ENCODE results near the gene ASPDH.

ASPDH gene

DNA sequence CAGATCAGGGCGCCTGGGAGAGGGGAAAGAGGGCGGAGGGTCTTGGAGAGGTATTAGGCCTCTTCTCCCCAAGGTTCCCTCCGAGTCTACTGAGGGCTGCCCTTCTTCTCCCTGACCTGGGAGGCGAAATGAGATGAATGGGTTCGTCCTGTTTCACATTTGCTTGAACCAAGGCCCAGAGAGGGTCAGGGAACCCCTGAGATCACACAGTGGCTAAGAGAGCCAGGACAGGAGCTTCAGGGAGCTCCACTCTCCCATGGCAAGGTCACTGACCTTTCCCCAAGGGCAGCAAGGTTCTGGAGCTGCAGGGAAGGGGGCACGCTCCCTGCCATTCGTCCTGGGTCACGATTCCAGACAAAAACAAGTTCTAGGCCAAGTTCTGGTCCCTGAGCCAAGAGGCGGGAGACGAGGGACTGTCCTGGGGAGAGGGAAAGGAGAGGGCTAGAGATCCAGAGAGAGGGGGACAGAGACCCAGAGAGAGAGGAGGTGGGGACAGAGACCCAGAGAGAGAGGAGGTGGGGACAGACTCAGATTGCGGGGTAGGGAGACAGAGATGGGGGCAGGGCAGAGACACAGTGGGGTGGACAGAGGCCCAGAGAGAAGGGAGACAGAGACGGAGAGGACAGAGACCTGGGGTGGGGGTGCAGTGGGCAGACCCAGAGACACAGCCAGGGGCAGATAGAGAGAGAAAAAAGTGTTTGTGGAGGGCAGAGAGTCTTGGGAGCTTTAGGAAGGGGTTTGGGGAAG, 541 bp downstream of the ASPDH start:
- DNase-seq: no peak

DNA sequence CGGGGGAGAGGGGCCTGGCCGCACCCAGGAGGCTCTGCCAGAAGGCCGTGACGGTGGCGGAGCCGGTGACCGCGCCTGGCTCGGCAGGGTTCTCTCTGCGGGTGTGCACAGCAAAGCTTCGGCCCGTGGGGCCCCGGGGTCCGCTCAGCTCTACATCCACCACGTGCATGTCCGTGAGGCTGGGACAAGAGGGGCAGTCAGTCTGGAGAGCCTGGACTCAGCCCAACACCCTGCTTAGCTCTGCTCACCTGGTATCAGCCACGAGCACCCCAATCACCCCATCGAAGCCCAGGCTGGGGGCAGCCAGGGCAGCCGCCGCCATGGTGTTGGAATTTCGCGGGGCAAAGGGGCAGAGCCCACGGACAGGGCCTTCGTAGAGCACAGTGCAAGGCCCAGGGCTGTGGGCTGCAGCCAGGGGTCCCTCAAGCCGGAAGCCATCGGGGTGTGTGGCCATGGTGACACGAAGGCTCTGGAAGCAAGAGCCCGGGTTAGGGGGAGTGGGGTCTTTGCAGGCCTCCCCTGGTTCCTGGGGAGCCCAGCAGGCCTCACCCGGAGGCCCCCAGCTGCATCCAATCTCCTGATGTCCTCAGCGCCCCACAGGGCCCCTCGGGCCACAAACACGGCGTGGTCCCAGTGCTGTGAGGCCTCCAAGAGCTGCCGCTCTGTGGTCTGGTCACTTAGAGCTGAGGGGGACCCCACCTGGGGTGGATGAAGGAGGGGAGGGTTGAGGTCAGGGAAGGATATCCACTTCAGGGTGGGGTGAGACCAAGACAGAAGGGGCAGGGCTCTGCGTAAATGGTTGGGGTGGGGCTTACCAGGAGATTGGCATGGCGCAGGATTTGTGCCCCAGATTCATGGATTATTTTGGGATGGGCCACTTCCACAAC, 1.4 kb downstream of the ASPDH start:
- DNase-seq: no peak

DNA sequence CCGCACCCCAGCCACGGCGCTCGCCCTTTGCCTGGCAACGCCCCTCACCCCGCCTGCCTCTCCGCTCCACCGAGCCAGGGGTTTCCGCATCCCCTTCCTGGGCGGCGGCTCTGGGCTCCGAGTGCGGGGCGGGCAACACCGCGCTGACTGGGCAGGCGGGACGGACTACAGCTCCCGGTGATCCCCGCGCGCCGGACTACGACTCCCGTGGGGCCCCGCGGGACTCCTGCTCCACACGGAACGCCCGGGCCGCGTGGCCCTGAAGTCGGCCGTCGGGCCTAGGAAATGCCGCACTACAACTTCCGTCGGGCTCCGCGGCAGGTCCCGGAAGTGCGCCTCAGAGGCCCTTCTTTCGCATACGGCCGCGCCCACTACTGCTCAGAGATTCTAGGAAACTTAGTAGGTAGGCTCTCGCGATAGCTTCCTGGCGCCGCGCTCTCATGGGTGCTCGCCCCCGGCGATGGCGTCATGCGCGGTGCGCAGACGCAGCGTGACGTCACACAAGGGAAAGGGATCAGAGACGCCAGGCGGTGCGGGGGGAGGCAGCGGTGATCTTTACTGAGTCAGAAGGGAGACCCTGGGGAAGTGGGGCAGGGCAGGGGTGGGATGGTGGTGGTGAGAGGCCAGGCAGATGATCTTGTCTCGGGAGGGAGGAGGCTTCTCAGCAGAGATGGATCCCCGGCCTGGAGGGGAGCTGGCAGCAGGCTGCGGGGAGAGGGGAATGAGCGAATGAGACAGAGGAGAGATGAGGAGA, 2.5 kb downstream of the ASPDH start, which contains the start of gene JOSD2:
Gene JOSD2, minus strand, starts transcription at position 123 of the 754 bp plus-strand sequence. CDS start 760 bp downstream, outside the sequence.
- peak; percentile 97 for DNase-seq

GRCh38 chr19:50510700-50511068, 3.0 kb downstream of the ASPDH start:
- DNase-seq: no peak

DNA sequence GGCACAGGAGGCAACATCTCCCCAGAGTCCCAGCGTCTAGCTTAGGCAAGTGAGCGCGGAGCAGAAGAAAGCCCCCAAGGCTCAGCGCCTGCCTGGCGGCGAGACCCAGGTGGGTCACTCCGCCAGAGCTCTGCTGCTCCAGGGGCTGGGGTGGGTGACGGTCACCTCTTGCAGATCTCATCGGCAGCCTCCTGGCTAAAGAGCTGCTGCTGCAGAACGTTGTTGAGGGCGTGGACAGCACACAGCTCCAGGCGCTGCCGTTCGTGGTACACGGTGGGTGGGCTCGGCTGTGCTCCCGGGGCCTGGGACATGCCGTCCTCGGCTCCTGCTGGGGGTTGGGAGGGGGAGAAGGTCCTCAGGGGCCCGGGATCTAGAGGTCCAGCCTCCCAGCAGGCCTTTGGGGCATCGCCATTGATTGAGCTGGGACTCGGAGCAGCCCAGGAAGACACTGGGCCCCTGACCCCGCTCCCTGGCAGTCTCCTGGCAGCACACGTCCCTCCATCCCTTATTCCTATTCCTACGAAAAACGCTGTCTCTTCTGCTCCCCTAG, 3.5 kb downstream of the ASPDH start:
- DNase-seq: no peak

- DNase-seq: no peak
Measured at GRCh38 chr19:50509366-50509765, 4.3 kb downstream of the ASPDH start.

- DNase-seq: no peak
Measured at GRCh38 chr19:50508843-50509190, 4.9 kb downstream of the ASPDH start.

- DNase-seq: no peak
Measured at GRCh38 chr19:50507376-50507775, 6.3 kb downstream of the ASPDH start.

GRCh38 chr19:50506700-50507099, 7.0 kb downstream of the ASPDH start:
- no peak for DNase-seq

GRCh38 chr19:50505856-50506611, 7.7 kb downstream of the ASPDH start:
- DNase-seq: no peak

- DNase-seq: no peak
Measured at GRCh38 chr19:50501568-50502475, 11.9 kb downstream of the ASPDH start.

DNA sequence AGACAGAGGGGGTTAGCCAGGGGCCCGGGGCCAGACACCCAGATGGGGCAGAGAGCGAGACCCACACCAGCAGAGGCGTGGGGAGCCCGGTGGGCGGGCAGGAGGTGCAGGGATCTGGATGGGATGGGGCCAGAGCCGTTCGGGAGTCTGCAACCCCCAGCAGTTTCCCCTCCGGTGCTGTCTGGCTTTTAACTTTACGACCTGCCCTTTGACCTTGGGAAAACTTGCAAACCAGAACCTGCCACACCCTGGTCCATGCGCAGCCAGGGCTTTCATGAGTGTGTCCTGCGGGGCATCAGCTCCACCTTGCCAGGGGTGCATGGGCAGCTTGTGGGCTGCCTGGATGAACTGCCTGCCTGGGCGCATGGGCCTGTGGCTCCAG, 12.5 kb downstream of the ASPDH start:
- no peak for DNase-seq

- no peak for DNase-seq
Measured at GRCh38 chr19:50500753-50501151, 13.0 kb downstream of the ASPDH start.

GRCh38 chr19:50500060-50500752, 13.5 kb downstream of the ASPDH start:
- no peak for DNase-seq

DNA sequence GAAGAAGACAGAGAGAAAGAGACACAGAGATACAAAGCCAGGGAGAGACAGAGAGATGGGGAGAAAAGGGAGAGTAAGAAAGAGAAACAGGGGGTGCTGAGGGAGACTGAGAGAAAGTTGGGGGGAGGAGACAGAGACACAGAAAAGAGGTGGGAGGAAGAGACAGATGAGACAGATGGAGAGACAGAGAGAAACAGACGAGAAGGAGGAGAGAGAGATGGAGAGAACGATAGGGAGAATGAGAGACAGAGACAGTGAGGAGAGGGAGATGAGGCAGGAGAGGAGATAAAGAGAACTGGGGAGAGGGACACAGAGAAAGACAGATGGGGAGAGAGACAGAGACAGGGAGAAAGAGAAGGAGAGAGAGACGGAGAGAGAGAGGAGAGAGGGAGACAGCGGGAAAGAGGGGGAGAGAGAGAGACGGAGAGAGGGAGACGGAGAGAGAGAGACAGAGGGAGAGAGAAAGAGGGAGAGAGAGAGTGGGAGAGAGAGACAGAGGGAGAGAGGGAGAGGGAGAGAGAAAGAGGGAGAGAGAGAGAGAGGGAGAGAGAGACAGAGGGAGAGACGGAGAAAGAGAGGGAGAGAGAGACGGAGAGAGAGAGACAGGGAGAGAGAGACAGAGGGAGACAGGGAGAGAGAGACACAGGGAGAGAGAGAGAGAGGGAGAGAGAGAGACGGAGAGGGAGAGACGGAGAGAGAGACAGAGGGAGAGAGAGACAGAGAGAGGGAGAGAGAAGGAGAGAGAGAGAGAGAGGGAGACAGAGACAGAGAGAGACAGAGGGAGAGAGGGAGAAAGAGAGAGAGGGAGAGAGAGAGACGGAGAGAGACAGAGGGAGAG, 15.3 kb downstream of the ASPDH start:
- no peak for DNase-seq

DNA sequence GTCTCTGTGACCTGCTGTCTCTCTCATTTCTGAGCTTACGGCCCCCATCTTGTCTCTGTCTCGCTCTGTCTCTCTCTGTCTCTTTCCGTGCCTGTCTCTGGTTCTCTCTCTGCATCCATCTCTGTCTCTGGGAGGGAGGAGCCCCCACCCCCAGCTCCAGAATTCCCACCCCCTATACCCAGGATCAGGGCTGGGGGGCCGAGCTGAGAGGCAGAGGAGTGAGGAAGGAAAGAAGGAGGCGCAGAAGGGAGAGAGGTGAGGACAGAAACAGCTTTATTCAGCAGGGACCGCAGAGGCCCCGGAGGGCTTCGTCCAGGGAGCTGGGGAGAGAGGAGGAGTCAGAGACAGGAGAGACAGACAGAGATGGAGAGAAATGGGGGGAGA, 16.7 kb downstream of the ASPDH start:
- DNase-seq: no peak

DNA sequence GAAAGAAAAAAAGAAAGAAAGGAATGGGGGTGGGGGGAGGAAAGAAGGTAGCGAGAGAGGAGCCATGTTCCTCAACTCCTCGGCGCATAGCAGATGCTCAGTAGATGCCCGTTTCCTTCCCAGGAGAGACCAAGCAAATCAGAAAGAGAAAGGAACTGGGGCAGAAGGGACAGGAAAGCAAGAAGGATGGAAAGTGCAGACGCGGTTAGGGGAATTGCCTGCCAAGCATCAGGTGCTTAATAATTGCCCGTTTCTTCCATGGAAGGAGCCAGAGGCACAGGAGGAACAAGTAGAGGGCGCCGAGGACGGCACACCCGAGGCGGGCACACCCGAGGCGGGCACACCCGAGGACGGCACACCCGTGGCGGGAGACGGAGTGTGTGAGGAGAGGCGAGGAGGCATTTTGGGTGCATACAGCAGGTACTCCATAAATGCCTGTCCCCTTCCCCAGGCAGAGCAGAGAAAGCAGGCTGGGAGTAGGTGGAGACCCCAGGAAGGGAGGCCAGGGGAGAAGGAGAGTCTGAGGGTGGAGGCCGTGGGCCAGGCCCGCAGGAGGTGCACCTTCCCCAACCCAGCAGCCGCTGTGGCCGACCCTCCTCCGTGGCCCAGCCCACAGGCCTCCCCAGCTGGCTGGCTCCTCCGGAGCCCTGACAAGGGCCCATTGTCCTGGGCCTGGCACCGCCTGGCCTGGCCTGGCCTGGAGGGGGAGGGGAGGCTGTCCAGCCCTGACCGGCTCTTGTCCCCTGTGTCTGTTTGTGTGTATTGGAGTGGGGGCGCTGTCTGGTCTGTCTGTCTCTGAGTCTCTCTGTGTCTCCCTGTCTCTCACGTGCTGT, 17.3 kb downstream of the ASPDH start:
- DNase-seq: no peak

DNA sequence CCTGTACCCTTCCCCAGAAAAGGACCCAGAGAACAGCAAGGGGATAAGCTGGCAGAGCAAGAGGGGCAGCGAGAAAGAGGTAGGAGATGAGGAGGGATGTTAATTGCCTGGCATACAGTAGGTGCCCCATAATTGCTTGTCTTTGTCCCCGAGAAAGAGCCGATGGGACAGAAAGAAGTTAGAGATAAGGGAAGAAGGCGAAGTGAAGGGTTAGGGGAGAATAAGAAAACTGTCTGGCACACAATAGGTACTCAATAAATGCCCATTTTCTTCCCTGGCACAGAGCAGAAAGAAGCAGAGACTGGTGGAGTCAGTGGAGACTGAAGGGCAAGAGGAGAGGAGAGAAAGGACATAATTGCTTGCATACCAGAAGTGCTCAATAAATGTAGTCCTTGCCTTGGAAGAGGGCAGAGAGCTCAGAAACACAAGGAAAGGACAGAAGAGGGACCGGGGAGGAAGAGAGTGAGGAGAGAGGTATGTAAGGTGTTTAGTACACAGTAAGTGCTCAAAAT, 18.6 kb downstream of the ASPDH start:
- DNase-seq: no peak

All from AML-193 (cell line).